ENCODE results near the gene TMEM52. TPM values are rescaled to one million over a fixed set of nuclear protein-coding genes. Genes with fewer than 3 reads are reported as not detected.
"Not testable (repeated sequence)": the region's sequence is repeated elsewhere in the genome, so short reads cannot be mapped to it uniquely, and the experiment has no call there.

TMEM52 gene
- total and polyA plus RNA-seq, 2 of the 8 experiments (the other 6 are each of a cell fraction or from before 2014, with no cell fraction given): 14.6 to 30.2 TPM

- not testable (repeated sequence) for H3K79me2 ChIP-seq (ENCODE audit: control insufficient read depth in 1 of 2, insufficient read depth in 2 of 2, low read length in 2 of 2); H2AFZ ChIP-seq (ENCODE audit: low read length); H3K4me3 ChIP-seq (ENCODE audit: extremely low read depth in 1 of 4, insufficient read depth in 2 of 4, low read depth in 3 of 4, low read length in 4 of 4); DNase-seq (ENCODE audit: low read depth in 1 of 2, low spot score in 2 of 2); H2BK120ac ChIP-seq (replicated peaks; ENCODE audit: low read depth, low read length); H3K18ac ChIP-seq (ENCODE audit: extremely low read depth, low read length); H3K27me3 ChIP-seq (replicated peaks in 1 of 4; ENCODE audit: control insufficient read depth in 3 of 4, extremely low read depth in 1 of 4, insufficient read depth in 3 of 4, low read length in 3 of 4); H3K4me1 ChIP-seq (replicated peaks in 1 of 4; ENCODE audit: control insufficient read depth in 3 of 4, insufficient read depth in 4 of 4, low read length in 3 of 4); H3K4me2 ChIP-seq (ENCODE audit: insufficient read depth in 1 of 2, low read depth in 2 of 2, low read length in 2 of 2); FAIRE-seq; H3K23ac ChIP-seq (ENCODE audit: insufficient read length); H3K27ac ChIP-seq (ENCODE audit: low read depth, low read length); H3K23me2 ChIP-seq (ENCODE audit: low read depth, low read length); H4K5ac ChIP-seq (ENCODE audit: insufficient read length, low read depth, low read length); H4K8ac ChIP-seq (ENCODE audit: extremely low read depth, insufficient read depth, low read length); H2BK15ac ChIP-seq (ENCODE audit: low read length); H3K56ac ChIP-seq (replicated peaks; ENCODE audit: insufficient read length, low read depth, low read length); H2BK5ac ChIP-seq (ENCODE audit: low read depth, low read length); H4K20me1 ChIP-seq (replicated peaks in 1 of 2; ENCODE audit: control insufficient read depth in 1 of 2, insufficient read depth in 2 of 2, low read length in 2 of 2); H4K91ac ChIP-seq (replicated peaks; ENCODE audit: insufficient read length, low read length); H3K36me3 ChIP-seq (ENCODE audit: control insufficient read depth in 2 of 4, insufficient read depth in 4 of 4, low read length in 3 of 4); H3K14ac ChIP-seq (ENCODE audit: insufficient read length); H2BK20ac ChIP-seq (ENCODE audit: low read length); H3K4ac ChIP-seq (replicated peaks; ENCODE audit: insufficient read length, low read depth, low read length); H3K79me1 ChIP-seq (ENCODE audit: low read depth, low read length); H3K9ac ChIP-seq (replicated peaks in 1 of 4; ENCODE audit: extremely low read depth in 1 of 4, low read depth in 3 of 4, low read length in 3 of 4)
- peak overlapping the region; percentile 86; the same call in 1 of the 2 replicates for H2AK5ac ChIP-seq (ENCODE audit: low read depth, low read length)
- peaks cover 0 to 16% of the 10 kb centered on the region in 2 experiments; a peak in 2 of 4 replicates for H3K9me3 ChIP-seq (ENCODE audit: insufficient read depth in 2 of 2, low read depth in 1 of 2, low read length in 1 of 2)
- H2BK12ac ChIP-seq (ENCODE audit: low read depth, low read length): 0 out of 2 replicates have a peak overlapping the region, but pooled peaks have one; percentile 39
- 86% methylated on average over 21 of the region's 21 CpGs; no CpG with 5 or more reads in 1 of the 2 experiments for WGBS, 2 experiments (ENCODE audit: extremely low coverage in 1 of 2, insufficient coverage in 1 of 2, insufficient read length in 1 of 2, insufficient replicate concordance in 2 of 2, low coverage in 1 of 2, low lambda C conversion rate in 2 of 2, missing lambda C conversion rate in 1 of 2)
- ChIA-PET POLR2A (ENCODE audit: partially characterized antibody) (interaction anchor here (1.6 kb wide), 1 partner anchor 21 kb away, joined by 3 read pairs; no protein-coding TSS in a partner anchor), CTCF (ENCODE audit: partially characterized antibody) (interaction anchor here (1.6 to 1.8 kb wide), 2 partner anchors 9 to 110 kb away, joined by 8 to 14 read pairs; no protein-coding TSS in a partner anchor)
Observed at GRCh38 chr1:1934848-1935247, 15.8 kb upstream of the TMEM52 start.

All from H1 (cell line).